GM12878 (cell line): ENCODE data around the gene MRS2. TPM values are rescaled to one million over a fixed set of nuclear protein-coding genes. Genes with fewer than 3 reads are reported as not detected.

Source experiments
- CHD4 ChIP-seq: fragments of 200-600 bp; sonication (generic); IDR thresholded peaks from 2 replicates; pipeline ENCODE4 v1.6.1; 2016; ENCODE audit warnings: mild to moderate bottlenecking
- MEF2B ChIP-seq: fragments of 450-650 bp; IDR thresholded peaks from 2 replicates; pipeline ENCODE4 v1.6.1; 2018; ENCODE audit warnings: mild to moderate bottlenecking, moderate library complexity; ENCODE audit not compliant: partially characterized antibody, poor library complexity, severe bottlenecking
- MYB ChIP-seq: fragments of 150-350 bp; IDR thresholded peaks from 2 replicates; pipeline ENCODE4 v1.6.1; 2014; ENCODE audit warnings: mild to moderate bottlenecking, low read depth, low read length, borderline replicate concordance
- NKRF ChIP-seq: fragments of 450-650 bp; conservative IDR thresholded peaks from 2 replicates; pipeline ENCODE4 v1.6.1; 2017; ENCODE audit warnings: mild to moderate bottlenecking, moderate library complexity
- polyA plus RNA-seq, 11 experiments: library from polyadenylated mRNA; depleted of rRNA in 4 of 11; unstranded in 6 of 11; stranded (reverse) in 5 of 11; fragments of >200 nt; fragmentation: Nextera tagmentation in 4 of 11; fragmentation: Illumina TruSeq in 1 of 11; extraction: Ambion mirVana in 4 of 11; extraction: Trizol in 1 of 11; gene quantifications; 1 replicate in 1 of 11; 2 replicates in 10 of 11; pipeline versions ENCODE4 v1.2.1 to v1.2.3, GENCODE V29; 2011 to 2016; ENCODE audit warnings: inconsistent platforms in 2 of 11, missing spikeins in 2 of 11, low read depth in 1 of 11
- total RNA-seq, 4 experiments: library from RNA; depleted of rRNA in 3 of 4; stranded (reverse); fragments of >200 nt in 3 of 4; fragmentation: Illumina TruSeq in 1 of 4; extraction: Trizol in 1 of 4; gene quantifications; 2 replicates each; pipeline versions ENCODE4 v1.2.1 to v1.2.3, GENCODE V29; 2013 to 2021
- TF ChIP-seq, protein P1 (sequence below): IDR thresholded peaks from 2 replicates; pipeline ENCODE4 v1.6.1; 2012; ENCODE audit warnings: improper control_type of control experiment, low read depth, low read length; ENCODE audit not compliant: insufficient replicate concordance
- TF ChIP-seq, protein P2 (sequence below): IDR thresholded peaks from 2 replicates; pipeline ENCODE4 v1.6.1; 2011; ENCODE audit warnings: low read depth, mild to moderate bottlenecking, low read length, moderate library complexity, borderline replicate concordance; ENCODE audit errors: extremely low read depth

The MRS2 gene
- total and polyA plus RNA-seq, 10 of the 15 experiments (the other 5 are each of a cell fraction or from before 2014, with no cell fraction given) = 7.5 to 29.9 (median 24.2) TPM

GRCh38 chr6:24448828-24449525, 46.2 kb downstream of the MRS2 start (continued):
- TF ChIP-seq NKRF (no peak), MYB (no peak), MEF2B (no peak), CHD4 (no peak)
- TF ChIP-seq, protein P1, sequence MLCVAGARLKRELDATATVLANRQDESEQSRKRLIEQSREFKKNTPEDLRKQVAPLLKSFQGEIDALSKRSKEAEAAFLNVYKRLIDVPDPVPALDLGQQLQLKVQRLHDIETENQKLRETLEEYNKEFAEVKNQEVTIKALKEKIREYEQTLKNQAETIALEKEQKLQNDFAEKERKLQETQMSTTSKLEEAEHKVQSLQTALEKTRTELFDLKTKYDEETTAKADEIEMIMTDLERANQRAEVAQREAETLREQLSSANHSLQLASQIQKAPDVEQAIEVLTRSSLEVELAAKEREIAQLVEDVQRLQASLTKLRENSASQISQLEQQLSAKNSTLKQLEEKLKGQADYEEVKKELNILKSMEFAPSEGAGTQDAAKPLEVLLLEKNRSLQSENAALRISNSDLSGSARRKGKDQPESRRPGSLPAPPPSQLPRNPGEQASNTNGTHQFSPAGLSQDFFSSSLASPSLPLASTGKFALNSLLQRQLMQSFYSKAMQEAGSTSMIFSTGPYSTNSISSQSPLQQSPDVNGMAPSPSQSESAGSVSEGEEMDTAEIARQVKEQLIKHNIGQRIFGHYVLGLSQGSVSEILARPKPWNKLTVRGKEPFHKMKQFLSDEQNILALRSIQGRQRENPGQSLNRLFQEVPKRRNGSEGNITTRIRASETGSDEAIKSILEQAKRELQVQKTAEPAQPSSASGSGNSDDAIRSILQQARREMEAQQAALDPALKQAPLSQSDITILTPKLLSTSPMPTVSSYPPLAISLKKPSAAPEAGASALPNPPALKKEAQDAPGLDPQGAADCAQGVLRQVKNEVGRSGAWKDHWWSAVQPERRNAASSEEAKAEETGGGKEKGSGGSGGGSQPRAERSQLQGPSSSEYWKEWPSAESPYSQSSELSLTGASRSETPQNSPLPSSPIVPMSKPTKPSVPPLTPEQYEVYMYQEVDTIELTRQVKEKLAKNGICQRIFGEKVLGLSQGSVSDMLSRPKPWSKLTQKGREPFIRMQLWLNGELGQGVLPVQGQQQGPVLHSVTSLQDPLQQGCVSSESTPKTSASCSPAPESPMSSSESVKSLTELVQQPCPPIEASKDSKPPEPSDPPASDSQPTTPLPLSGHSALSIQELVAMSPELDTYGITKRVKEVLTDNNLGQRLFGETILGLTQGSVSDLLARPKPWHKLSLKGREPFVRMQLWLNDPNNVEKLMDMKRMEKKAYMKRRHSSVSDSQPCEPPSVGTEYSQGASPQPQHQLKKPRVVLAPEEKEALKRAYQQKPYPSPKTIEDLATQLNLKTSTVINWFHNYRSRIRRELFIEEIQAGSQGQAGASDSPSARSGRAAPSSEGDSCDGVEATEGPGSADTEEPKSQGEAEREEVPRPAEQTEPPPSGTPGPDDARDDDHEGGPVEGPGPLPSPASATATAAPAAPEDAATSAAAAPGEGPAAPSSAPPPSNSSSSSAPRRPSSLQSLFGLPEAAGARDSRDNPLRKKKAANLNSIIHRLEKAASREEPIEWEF = no peak
- TF ChIP-seq, protein P2, sequence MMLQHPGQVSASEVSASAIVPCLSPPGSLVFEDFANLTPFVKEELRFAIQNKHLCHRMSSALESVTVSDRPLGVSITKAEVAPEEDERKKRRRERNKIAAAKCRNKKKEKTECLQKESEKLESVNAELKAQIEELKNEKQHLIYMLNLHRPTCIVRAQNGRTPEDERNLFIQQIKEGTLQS = no peak
